ENCODE data around the gene FREM1.

FREM1 gene

DNA sequence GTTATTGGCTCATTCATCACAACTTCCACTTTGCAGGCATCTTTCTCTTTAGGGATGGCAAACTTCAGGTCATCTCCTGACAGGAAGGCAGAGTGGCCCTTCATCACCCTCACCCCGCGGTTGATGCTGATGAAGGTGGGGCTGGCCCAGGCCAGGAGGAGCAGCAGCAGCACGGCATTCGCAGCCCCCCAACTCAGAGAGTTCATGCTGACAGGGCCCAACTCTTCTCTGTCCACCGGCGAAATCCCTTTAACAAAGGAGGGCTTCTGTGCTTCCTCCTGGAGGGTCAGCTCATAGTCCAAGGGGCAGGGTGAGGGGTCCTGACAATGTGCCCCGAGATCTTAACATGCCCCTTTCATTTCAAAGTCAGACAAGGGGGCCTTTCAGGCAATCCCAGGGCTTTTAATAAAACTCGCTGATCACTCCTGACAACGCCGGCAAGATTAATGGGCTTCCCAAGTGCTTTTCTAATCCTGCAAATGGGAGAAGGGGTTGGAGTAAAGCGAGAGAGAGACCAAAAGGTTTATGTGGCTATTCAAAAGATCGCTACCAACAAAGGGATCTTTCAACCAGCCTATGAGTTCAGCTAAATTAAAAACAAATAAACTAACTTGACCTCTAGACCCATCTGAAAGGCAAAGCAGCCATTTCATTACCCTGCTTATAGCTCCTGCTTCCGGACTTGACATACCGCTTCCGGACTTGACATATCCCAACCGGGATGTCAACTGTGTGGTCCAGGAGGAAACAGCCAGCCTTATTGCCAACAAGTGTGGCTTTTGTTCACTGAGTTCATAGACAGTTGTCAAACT lies 41.2 kb downstream of the FREM1 start:
- DNase-seq: no peak

DNA sequence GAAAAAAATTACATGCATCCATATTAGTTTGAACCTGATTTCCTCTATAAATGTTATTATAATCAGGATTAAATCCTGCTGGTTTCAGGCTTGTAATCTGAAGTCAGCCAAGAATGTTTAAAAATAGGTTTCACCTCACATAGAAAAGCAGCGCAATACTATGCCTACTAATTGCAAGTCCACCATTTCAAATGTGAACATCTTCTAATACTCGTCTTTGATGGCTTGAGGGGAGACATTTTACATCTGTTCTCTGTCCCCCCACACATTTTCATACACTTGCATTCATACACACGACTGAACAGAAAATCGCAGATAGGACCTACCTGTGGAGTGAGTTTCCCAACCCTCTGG lies 41.8 kb downstream of the FREM1 start:
- no peak for DNase-seq

DNA sequence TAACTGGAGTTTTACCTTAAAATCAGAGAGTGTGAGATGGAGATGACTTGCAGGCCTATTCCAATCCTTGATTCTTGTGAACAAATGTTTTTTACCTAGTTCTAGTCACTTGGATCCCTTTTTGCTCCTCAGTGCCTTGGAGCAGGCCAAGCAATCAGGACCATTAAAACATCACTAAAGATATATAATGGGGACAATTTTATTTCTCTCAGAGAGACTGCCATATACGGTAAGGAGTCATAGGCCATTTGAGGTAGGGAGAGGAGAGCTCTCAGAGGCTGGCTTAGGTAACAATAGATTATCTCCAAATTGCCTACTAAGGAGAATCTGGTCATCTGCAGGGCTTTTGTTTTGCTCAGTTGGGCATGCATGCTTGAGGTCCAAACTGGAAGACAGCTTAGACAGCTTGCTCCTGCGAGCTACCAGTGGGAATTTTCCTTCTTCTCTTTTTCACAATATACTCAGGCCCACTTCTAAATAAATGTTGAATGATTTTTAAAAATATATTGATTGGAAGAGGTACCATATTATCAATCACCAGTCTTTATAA lies 44.0 kb downstream of the FREM1 start:
- no peak for DNase-seq

DNA sequence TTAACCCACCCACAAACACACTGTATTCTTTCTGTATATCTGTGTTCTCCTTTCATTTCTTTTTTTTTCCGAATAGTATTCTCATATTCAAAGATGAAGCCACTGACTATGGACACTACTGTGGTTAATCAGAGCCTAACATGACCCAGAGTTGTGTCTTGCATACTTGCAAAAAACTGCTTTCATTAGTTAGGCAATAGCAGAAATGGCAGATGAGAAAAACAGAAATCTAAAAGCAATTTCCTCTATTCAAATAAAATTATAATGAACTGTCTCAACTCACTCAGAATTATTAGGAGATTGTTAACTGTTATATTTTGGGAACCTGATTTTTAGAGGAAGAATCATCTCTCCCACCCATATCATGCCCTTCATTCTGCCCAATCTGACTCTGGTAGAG lies 45.9 kb downstream of the FREM1 start:
- no peak for DNase-seq

DNA sequence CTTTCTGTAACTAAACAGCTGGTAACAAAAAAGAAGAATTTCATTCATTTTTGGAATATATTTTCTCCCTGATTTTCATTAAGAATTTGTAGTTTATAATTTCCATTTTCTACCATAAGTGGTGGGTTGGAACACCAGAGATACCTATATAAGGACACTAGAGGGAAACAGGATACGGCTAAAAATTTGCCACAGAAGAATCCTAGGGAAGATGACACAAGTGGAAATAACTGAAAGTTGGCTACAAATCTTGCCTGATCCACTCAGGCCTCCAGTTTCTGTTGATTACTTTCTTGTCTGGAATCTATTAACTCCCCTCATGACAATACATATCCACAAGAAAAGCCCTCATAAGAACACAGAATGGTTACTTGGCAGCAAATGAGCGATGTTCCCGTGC lies 46.8 kb downstream of the FREM1 start:
- DNase-seq: no peak

DNA sequence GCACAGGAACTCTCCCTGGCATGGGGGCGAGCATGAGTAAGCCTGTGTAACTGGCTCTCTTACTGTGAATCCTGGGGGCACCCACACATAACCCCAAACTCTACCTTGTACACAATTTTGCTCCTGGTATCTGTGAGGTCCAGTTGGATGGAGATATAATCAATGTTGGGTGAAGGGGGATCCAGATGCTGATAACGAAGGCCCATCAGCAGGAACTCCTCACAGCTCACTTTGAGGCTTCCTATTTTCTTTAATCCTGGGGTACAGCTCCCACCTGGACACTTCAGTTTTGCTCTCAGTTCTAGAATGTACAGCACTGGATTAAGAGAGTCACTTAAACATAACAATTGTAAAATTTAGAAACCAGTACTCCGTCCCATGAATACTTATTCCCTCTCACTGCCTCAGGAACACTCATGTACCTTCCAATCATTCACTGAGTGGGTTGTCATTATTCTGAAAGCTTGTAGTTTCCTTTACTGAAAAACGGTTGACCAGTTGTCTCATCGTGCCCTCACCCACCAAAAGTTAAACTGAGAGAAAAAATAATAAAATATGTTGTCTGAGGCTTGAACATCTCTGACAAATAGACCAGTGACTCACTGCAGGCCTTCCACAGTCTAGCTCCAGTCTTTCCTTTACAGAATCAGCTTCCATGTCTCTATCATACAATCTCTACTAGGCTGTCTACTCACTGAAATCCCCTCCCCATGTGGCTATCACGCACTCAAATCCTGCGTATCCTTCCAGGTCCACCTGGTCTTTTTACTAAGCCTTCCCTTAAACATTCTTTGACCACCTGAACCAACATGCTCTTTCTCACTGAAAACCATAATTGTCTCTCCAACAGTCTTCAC lies 52.6 kb downstream of the FREM1 start:
- no peak for DNase-seq

DNA sequence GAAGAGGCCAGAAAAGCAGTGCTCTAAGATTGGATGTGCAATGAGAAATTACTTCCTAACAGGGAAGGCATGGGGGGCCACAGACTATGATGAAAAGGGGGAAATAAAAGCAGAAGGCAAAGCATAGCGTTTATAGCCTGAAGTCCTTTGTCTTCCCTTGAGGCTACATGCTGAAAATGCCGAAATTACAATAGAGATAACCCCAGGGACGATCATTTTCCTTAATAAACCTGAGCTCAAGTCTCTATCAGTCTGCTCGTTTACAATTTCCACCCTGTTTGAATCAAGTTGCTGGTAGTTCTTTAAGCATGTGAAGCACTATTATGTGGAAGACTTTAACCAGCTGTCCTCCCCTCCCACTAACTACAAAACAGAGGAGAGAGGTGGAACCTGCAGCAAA lies 60.4 kb downstream of the FREM1 start:
- no peak for DNase-seq

DNA sequence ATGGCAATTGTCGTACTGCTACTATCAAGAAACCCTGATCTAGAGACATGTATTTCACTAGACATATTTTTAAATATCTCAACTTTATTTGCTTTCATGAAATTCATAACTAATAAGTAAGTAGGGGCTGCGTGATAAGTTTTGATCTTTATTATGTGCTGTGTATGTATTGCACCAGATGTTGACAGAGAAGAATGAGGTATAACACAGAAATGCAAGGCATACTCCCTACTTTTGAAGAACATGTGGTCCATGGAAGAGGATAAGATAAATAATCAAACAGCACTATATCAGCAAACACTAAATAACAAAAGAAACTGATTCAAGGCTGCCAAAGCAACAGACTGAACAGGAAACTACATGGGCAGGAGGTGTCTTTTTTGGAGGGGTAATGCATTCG lies 60.9 kb downstream of the FREM1 start:
- DNase-seq: no peak

DNA sequence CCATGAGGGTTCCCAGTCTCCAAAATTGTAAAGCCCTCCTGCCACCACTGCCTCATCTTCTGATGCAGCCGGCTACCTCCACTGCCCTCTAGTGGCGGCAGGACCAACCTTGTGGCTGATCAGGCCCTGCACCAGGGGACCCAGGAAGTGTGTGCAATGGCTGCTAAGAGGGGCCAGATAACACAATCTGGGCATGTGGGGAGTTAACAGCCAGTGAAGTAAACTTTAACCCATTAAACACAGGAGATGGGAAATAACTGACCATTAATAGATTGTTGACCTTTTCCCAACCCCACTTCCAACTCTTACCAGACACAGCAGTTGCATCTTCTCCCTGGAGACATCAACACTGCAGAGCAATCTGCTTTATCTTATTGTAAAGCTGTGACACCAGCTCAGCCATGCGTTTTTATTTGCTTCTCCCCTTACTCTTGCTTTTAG lies 63.3 kb downstream of the FREM1 start:
- no peak for DNase-seq

DNA sequence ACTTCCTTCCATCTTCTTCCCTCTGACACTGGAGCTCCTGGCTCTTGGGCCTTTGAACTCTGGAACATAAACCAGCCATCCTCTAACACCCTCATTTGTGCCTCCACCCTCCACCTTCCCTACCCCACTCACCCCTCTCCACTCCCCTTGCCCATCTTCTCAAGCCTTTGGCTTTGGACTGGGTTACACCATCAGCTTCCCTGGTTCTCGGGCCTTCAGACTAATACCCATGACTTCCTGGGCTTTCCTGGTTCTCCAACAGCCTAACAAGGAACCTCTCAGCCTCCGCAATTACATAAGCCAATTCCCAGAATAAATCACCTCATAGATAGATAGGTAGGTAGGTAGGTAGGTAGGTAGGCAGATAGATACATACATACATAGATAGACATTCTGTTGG lies 67.1 kb downstream of the FREM1 start:
- DNase-seq: no peak

DNA sequence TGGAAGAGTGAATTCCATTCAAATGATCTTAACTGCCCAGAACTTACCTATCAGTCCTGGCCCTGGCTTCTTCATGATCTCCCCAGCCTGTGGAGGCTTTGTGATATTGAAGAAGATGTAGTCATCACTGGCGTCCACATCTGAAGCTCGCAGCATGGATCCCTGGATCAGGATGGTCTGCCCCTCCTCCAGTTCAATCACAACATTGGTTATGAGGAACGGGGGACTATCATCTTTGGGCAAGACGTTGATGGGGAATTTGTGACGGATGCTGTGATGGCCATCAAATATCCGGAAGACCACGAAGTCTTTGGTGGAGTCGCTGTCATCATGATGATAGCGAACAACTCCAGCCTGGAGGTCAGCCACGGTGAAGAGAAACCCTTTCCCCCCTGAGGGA lies 68.0 kb downstream of the FREM1 start:
- DNase-seq: no peak

DNA sequence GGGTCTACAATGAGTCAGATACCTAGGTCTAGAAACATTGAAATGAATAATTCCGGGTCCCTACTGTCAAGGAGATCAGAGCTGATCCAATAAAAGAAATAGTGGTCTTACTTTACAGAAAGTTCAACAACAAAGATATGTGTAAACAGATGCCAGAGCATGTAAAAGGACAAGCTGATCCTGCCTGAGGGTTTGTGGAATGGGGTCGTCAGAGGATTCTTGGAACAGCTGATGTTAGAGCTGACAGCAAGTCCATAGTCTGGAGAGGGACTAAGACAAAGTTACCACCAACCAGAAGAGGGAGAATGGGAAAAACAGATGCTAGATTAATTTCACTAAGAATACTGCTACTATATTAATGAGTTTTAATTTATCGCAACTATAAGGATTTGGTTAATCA lies 71.5 kb downstream of the FREM1 start:
- DNase-seq: no peak

DNA sequence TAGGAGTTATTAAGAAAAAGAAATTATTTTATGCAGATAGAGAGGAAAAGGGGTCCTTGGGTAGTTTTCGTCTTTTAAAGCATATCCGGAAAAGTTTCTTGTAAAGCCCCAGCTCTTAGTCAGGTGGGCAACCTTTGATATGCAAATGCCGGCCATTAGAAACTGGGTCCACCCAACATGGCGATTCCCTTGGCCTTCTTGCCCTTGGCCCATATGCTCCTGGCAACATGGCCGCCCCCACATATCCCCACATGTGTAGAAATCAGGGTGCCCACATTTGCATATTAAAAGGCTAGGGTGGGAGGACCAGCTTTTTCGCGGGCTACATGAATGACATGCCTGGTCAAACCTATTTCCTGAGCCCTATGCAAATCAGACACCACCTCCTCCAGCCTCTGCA lies 73.3 kb downstream of the FREM1 start:
- DNase-seq: no peak

DNA sequence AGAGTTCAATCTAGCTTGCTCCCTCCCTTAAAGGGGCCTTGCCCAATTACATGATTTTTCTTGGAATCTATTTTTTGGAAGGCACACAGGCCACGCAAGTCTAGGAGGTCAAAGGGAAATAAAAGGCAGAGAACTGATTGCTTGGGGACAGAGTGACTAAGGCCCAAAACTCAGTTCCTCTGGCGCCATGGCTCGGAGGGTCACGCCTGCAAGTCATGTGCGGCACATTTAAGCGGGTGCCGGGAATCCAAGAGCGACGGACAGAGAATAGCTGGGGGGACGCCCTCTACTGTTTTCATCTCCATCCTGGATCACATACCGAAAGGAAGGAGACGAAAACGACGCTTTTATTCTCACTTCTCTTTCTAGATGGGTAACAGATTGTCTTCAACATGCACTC lies 78.6 kb downstream of the FREM1 start:
- DNase-seq: no peak

DNA sequence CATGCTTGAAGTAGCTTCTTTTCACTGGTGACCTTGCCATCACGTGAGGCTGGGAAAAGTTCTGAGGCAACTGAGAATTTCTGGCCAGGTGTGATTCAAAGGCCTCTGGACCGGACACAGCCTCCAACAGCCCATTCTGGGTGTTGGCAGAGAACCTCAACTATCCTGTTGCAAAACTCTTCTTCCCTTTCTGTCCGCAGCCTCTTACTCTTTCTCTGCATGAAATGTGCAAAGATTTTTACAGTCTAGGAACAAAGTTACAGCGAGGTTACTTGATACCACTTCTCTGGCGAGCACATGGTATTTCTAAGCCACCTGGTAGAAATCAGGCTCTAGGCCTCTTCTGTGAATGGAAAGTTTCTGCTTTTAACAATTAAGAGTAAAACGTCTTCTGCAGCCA lies 79.2 kb downstream of the FREM1 start:
- DNase-seq: no peak

DNA sequence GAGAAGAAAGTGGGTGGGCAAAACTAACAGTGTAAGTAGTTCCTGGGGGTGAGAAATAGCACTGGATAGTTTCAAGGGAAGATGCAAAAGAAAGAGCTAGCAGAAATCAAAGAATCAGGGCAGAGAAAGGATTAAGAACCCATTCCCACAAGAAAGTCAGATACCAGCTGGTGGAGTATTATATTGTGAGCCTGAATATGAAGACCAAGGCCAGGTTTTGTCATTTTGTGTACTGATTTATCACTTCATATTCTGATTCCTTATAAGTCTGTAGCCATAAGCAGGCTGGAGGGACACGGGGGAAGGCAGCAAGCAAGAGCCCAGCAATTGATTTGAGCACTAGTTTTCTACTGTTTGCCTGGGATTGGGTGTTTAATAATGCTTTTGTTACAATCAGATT lies 80.2 kb downstream of the FREM1 start:
- no peak for DNase-seq

DNA sequence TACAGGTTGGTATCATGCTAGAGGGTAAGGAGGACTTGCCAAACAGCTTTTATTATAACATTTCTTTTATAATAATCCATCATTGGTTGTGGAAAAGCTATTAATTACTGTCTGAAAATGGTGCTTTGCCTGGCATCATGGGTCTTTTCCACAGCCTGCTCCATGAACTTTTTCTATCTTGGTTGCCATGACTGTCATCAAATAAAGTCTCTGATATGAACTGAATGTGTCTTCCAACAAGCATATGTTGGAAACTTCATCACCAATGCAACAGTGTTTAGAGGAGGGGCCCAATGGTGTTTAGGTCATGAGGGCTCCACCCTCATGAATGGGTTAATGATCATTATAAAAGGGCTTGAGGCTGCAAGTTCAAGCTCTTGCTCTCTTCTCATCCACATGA lies 81.0 kb downstream of the FREM1 start:
- DNase-seq: no peak

DNA sequence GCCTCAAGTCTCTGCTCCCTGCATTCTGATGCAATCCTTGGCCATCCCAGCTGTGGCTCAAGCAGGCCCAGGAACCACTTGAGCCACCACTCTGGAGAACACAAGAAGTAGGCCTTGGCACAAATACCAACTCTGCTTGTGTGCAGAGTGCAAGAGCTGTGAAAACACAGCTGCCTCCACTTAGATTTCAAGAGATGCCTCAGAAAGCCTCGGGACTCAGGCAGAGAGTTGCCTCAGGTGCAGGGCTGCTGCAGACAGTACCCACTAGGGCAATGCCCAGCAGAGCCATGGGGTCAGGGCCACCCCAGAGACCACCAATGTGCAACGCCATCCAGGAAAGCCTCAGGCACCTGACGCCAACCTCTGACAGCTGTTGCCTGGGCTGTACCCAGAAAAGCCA lies 82.4 kb downstream of the FREM1 start:
- DNase-seq: peak; percentile 96

DNA sequence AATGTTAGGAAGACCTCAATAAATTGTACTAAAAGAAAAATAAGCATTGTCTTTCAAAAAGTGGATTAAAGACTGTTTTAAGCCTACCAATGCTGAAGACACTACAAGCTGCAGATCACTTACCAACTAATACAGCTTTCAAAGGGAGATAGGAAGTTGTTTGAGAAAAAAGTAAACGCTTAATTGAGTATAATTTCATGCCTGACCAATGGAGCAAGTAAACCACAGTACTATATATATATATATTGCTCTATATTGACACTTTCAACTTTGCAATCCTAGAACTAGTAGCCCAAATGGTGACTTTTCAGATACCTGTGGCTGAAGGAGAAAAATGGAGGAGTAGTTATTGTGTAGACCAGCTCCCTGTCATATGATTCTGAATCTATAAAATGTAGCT lies 85.7 kb downstream of the FREM1 start:
- no peak for DNase-seq

DNA sequence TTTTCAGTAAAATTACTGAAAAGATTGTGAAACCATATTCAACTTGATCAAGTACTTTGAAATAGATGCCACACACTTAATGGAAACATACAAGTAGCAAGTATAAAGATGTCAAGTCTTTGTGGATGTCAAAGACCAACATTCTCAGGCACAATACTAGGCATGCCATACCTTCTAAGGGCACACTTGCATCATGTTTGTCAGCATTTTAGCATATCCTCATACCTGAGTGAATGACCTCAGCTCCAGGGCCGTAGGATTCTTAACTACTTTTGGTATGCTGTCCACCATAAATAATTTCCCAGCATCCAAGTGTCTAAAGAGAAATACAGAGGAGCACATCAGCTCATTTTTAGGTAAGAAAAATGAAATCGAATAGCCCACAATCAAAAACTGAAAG lies 86.4 kb downstream of the FREM1 start:
- no peak for DNase-seq

DNA sequence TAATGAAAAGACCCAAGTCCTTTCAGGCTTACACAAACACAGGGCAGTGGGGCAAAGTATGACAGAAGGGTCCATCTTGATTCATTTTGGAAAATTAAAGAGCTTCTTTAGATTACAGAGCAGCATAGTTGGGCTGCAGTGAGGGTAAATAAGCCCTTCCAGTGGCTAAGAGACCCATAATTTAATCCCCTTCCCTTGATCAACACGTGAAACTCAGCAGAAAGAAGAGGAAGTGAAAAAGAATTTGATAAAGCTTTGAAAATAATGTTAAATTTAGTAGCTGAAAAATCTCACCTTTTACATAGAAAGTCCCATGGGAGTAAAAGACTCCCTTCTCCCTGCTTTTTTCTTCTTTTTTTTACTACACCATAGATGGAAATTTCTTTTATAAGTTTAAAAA lies 87.6 kb downstream of the FREM1 start:
- DNase-seq: no peak

DNA sequence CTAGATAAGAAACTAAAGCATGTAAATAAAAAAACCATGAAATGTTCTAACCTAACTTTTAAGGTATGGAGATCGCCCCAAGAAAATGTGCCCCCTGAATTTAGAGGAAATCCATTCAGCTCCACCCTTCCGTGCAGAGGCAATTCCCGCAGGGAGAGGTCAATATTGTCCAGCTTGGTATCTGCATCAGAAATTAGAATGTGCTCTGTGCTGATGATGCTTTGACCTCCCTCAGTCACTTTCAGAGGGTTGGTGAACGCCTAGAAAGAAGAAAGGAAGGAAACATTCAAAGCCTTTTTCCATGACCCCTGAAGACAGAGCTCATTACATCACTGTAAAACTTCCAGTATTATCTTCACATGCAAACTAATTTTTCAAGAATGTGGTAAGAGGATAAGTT lies 91.0 kb downstream of the FREM1 start:
- DNase-seq: no peak

DNA sequence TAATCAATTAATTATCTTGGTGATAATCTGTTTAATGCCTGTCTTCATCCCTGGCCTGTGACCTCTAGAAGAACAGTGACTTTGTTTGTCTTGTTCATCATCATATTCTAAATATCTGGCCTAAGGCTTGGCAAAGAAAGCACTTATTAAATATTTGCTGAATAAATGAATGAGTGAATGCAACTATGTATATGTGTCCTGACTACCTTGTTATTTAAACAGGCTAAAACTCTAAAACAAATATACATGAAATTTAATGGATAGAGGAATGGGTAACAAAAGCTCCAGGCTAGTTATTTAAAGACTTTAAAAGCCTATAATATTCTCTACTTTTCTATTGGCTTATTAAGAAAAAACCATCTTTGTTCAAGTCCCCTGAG lies 96.0 kb downstream of the FREM1 start:
- no peak for DNase-seq
